HCT116 (cell line): ENCODE measurements around the gene AFAP1.

ENCODE experiments used
- CTCF ChIP-seq, 3 experiments: fragments of 200-600 bp in 1 of 3; sonication (generic) in 1 of 3; IDR thresholded peaks in 2 of 3; conservative IDR thresholded peaks in 1 of 3; 2 replicates each; pipeline ENCODE4 v1.5.1; 2012 to 2017; ENCODE audit warnings: low read depth in 2 of 3, low read length in 2 of 3, antibody characterized with exemption in 1 of 3, borderline replicate concordance in 1 of 3, control low read depth in 1 of 3, mild to moderate bottlenecking in 1 of 3, mixed read lengths in 1 of 3, mixed run types in 1 of 3, moderate library complexity in 1 of 3; ENCODE audit not compliant: insufficient read depth in 1 of 3
- POLR2A ChIP-seq: IDR thresholded peaks from 2 replicates; pipeline ENCODE4 v1.7.0; 2011; ENCODE audit warnings: borderline replicate concordance; ENCODE audit not compliant: insufficient read depth, insufficient read length; ENCODE audit errors: extremely low read depth
- SP1 ChIP-seq: IDR thresholded peaks from 2 replicates; pipeline ENCODE4 v1.6.1; 2012; ENCODE audit warnings: low read depth
- YY1 ChIP-seq: IDR thresholded peaks from 2 replicates; pipeline ENCODE4 v1.6.1; 2011; ENCODE audit warnings: low read length, low read depth, moderate library complexity, mild to moderate bottlenecking; ENCODE audit not compliant: insufficient replicate concordance; ENCODE audit errors: extremely low read depth
- ZBTB33 ChIP-seq: IDR thresholded peaks from 2 replicates; pipeline ENCODE4 v1.6.1; 2011; ENCODE audit warnings: mild to moderate bottlenecking, low read length, moderate library complexity; ENCODE audit not compliant: insufficient replicate concordance; ENCODE audit errors: extremely low read depth

- no peak for TF ChIP-seq SP1
- no peak for TF ChIP-seq YY1
- no peak for TF ChIP-seq CTCF (IDR thresholded peaks at IDR 0.05 in 2 of 3, conservative IDR thresholded peaks at IDR 0.05 in 1 of 3; ENCODE audit: borderline replicate concordance in 1 of 3, insufficient read depth in 1 of 3, low read depth in 2 of 3, low read length in 2 of 3)
- no peak for TF ChIP-seq POLR2A
- TF ChIP-seq ZBTB33 = no peak
These were observed 28.0 kb upstream of the AFAP1 start for GRCh38 chr4:7967501-7968261.
